Vagina (tissue), 2 donors: ENCODE results near the gene MAK.

Experiments
- POLR2A ChIP-seq, 2 donors: fragments of 450-650 bp; IDR thresholded peaks; one replicate each; pipeline ENCODE4 v1.6.1; 2017; ENCODE audit warnings: antibody characterized with exemption in 2 of 2, mild to moderate bottlenecking in 2 of 2, moderate library complexity in 2 of 2
- POLR2AphosphoS5 ChIP-seq, 2 donors: sonication (generic); formaldehyde crosslinking; IDR thresholded peaks; one replicate each; pipeline ENCODE4 v1.9.0; 2017; ENCODE audit warnings: antibody characterized with exemption in 2 of 2, mild to moderate bottlenecking in 2 of 2, low read depth in 1 of 2; ENCODE audit not compliant: insufficient read depth in 1 of 2
- TF ChIP-seq, protein P1 (sequence below), 3 experiments: fragments of 450-650 bp in 2 of 3; fragments of 200-600 bp in 1 of 3; sonication (generic) in 1 of 3; IDR thresholded peaks; one replicate each; pipeline ENCODE4 v1.5.1; 2017 to 2019; ENCODE audit warnings: antibody characterized with exemption in 3 of 3, mild to moderate bottlenecking in 2 of 3, moderate library complexity in 2 of 3

GRCh38 chr6:10882657-10883171 lies 44.4 kb upstream of the MAK start:
- TF ChIP-seq, protein P1, sequence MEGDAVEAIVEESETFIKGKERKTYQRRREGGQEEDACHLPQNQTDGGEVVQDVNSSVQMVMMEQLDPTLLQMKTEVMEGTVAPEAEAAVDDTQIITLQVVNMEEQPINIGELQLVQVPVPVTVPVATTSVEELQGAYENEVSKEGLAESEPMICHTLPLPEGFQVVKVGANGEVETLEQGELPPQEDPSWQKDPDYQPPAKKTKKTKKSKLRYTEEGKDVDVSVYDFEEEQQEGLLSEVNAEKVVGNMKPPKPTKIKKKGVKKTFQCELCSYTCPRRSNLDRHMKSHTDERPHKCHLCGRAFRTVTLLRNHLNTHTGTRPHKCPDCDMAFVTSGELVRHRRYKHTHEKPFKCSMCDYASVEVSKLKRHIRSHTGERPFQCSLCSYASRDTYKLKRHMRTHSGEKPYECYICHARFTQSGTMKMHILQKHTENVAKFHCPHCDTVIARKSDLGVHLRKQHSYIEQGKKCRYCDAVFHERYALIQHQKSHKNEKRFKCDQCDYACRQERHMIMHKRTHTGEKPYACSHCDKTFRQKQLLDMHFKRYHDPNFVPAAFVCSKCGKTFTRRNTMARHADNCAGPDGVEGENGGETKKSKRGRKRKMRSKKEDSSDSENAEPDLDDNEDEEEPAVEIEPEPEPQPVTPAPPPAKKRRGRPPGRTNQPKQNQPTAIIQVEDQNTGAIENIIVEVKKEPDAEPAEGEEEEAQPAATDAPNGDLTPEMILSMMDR (IDR thresholded peaks at IDR 0.05) = no peak
- TF ChIP-seq POLR2A (IDR thresholded peaks at IDR 0.05) = no peak
- no peak for TF ChIP-seq POLR2AphosphoS5 (IDR thresholded peaks at IDR 0.05; ENCODE audit: insufficient read depth in 1 of 2, low read depth in 1 of 2)
